Gastroesophageal sphincter (tissue), 3 donors: Measurements from ENCODE around the gene KRT9.

ENCODE experiments used
- POLR2A ChIP-seq, 2 donors: fragments of 450-650 bp; IDR thresholded peaks; one replicate each; pipeline ENCODE4 v1.6.1; 2017; ENCODE audit warnings: antibody characterized with exemption in 2 of 2, mild to moderate bottlenecking in 2 of 2, moderate library complexity in 1 of 2
- TF ChIP-seq, protein P1 (sequence below), 4 experiments: fragments of 200-600 bp in 2 of 4; fragments of 450-650 bp in 2 of 4; sonication (generic) in 1 of 4; IDR thresholded peaks; one replicate each; pipeline ENCODE4 v1.5.1; 2017 to 2019; ENCODE audit warnings: antibody characterized with exemption in 4 of 4, mild to moderate bottlenecking in 2 of 4, moderate library complexity in 2 of 4

- TF ChIP-seq POLR2A (IDR thresholded peaks at IDR 0.05) = no peak
- TF ChIP-seq, protein P1, sequence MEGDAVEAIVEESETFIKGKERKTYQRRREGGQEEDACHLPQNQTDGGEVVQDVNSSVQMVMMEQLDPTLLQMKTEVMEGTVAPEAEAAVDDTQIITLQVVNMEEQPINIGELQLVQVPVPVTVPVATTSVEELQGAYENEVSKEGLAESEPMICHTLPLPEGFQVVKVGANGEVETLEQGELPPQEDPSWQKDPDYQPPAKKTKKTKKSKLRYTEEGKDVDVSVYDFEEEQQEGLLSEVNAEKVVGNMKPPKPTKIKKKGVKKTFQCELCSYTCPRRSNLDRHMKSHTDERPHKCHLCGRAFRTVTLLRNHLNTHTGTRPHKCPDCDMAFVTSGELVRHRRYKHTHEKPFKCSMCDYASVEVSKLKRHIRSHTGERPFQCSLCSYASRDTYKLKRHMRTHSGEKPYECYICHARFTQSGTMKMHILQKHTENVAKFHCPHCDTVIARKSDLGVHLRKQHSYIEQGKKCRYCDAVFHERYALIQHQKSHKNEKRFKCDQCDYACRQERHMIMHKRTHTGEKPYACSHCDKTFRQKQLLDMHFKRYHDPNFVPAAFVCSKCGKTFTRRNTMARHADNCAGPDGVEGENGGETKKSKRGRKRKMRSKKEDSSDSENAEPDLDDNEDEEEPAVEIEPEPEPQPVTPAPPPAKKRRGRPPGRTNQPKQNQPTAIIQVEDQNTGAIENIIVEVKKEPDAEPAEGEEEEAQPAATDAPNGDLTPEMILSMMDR (IDR thresholded peaks at IDR 0.05) = no peak
Measured at GRCh38 chr17:41532947-41533570, 38.8 kb downstream of the KRT9 start.
